Stimulated activated CD8-positive, alpha-beta memory T cell treated with anti-CD3 and anti-CD28 coated beads, Interleukin-4, amount 100 ng/mL, for 1 hour (primary cell): ENCODE results near the gene U2SURP.

Experiments
- DNase-seq, 2 donors: peaks; one replicate each; pipeline ENCODE4 v3.0.0-alpha.2; 2020; ENCODE audit warnings: low read depth in 2 of 2, low spot score in 1 of 2

U2SURP gene

DNA sequence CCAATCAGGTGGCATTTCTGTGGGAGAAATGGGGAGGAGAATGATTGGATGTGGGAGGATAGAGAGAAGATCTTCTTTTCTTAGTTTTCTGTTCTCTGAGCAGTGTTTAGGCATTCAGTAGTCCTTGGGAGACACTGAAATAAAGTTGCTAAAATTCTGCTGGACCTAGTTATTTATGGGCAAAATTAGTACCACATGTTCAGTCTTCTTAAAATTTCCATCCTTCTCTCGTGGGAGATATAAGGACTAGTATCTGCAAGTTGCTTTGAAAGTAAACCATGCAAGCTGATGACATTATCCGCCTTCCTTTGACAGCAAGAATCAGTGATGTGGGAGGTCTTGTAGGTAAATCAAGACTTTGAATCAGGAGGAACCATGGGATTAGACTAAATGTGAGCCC, 98.3 kb downstream of the U2SURP start:
- DNase-seq: no peak

- no peak for DNase-seq
Observed at GRCh38 chr3:143100451-143100850, 99.1 kb downstream of the U2SURP start.

- DNase-seq: no peak
Observed at GRCh38 chr3:143101792-143102381, 100.5 kb downstream of the U2SURP start.

DNA sequence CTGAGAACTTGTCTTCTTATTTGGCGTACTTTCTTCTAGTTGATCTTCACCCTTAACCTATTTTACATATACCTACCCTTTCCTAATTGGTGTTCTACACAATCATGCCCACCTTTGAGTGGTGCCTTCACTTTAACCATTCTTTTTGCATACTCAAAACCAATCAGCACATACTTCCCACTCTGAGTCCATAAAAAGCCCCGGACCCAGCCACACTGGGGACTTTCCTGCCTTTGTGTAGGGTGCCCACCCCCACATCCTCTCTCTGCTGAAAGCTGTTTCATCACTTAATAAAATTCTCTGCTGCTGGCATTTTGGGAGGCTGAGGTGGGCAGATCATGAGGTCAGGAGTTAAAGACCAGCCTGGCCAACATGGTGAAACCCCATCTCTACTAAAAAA, 102.3 kb downstream of the U2SURP start:
- no peak for DNase-seq

GRCh38 chr3:143105170-143105569, 103.8 kb downstream of the U2SURP start:
- DNase-seq: no peak

GRCh38 chr3:143109861-143110260, 108.5 kb downstream of the U2SURP start:
- DNase-seq: no peak
